GM18508 (cell line): ENCODE results near the gene CHERP.
"Not testable (repeated sequence)": the region's sequence is repeated elsewhere in the genome, so short reads cannot be mapped to it uniquely, and the experiment has no call there.

ENCODE experiments used
- ATAC-seq: cut with Tn5 transposase; IDR thresholded peaks from one replicate; pipeline ENCODE4 v1.9.1; 2021; ENCODE audit warnings: moderate number of reproducible peaks; ENCODE audit not compliant: insufficient read depth, unreplicated experiment

CHERP gene

DNA sequence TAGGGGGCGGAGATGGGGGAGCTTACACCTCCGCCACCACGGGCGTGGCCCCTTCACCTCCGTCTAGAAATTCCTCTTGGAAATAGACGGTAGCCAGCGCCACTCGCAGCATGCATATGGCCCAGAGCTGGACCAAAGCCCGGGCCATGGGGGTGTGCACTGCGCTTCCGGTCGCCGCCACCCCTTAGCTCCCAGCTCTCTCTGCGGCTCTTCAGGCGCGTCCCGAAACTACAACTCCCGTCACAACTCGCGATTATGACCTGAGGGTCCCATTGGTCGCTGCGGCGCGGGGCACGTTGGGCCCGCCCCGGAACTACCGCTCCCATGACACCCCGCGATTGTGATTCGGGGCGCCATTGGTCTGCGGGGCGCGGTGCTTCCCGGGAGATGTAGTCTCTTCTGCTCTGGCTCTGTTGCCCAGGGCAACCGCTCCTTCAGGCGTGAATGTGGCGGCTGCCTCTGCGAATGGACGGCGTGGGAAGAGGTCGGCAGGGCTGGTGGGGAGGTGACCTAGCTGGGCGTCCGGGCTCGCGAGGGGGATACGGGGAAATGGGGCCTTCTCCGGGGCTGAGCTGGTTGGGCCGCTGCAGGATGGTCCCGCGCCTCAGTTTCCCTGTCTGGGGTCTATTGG is 46.1 kb downstream of the CHERP start, which contains the start of the genes C19orf44 and CALR3:
Gene C19orf44, plus strand, starts transcription at position 413 of the 631 bp plus-strand sequence. CDS start 4,399 bp downstream, outside the sequence.
Gene CALR3, minus strand, starts transcription at position 186 of the 631 bp plus-strand sequence. Its CDS starts 38 bp downstream, at position 148.
- peak; percentile 85 for ATAC-seq

DNA sequence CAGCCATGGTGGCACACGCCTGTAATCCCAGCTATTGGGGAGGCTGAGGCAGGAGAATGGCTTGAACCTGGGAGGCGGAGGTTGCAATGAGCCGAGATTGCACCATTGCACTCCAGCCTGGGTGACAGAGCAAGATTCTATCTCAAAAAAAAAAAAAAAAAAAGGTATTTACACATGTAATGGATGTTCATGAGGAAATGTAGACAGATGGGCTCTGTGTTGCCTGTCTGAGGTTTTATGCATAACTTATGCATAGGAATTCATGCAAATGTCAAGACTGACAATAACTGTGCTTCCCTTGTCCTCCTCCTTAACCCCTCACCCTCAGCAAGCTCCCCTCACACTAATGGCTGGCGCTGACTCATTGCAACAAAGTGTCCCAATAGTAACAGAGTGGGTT is 55.8 kb downstream of the CHERP start:
- not testable (repeated sequence) for ATAC-seq

DNA sequence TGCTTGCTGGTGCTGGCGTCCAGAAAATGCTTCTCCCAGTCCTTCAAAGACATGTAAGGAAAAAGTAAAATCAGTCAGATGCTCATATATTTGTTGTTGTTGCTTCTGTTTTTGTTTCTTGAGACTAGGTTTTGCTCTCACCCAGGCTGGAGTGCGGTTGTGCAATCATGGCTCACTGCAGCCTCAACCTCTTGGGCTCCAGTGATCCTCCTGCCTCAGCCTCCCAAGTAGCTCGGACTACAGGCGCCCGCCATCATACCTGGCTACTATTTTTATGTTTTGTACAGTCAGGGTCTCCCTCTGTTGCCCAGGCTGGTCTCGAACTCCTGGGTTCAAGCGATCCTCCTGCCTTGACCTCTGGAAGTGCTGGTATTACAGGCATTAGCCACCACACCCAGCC is 59.5 kb downstream of the CHERP start:
- no peak for ATAC-seq

DNA sequence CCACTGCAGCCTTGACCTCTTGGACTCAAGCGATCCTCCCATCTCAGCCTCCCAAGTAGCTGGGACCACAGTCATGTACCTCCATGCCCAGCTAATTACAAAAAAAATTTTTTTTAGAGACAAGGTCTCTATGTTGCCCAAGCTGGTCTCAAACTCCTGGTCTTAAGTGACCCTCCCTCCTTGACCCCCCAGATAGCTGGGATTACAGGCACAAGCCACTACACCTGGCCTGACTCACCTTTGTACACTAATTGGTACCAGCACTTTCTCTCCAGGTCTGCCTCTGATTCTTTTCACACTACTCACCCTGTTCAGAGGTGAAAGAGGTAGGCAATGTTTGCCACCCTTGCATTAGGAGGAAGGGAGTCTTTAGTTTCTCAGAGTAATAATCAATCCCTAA is 64.9 kb downstream of the CHERP start:
- no peak for ATAC-seq

DNA sequence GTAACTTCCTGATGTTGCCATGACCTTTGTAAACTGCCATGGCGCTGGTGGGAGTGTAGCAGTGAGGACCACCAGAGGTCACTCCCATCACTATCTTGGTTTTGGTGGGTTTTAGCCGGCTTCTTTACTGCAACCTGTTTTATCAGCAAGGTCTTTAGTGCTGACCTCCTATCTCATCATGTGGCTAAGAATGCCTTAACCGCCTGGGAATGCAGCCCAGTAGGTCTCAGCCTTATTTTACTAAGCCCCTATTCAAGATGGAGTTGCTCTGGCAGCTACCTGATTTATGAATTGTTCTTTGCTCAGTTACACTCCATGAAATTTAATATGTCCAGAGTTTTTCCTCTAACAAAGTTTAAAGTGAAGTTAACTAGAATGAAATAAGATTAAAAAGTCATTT is 65.8 kb downstream of the CHERP start:
- ATAC-seq, result no peak

DNA sequence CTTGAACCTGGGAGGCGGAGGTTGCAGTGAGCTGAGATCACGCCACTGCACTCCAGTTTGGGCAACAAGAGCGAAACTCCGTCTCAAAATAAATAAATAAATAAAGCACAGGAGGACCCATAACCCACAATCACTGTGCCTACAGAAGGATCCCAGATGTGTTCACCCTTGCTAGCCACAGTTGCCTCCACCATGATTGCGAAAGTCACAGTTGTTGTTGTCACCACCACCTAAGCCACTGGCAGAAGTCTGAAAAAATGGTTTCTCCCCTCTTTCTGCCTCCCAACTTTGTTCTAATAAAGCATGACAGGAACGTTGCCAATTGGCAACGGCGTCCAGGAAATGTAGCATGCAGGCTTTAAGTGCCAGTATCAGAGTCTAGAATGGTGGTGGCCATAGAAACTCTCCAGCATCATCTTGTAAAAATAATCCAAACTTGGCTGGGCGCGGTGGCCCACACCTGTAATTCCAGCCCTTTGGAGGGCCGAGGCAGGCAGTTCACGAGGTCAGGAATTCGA is 68.3 kb downstream of the CHERP start:
- no peak for ATAC-seq

DNA sequence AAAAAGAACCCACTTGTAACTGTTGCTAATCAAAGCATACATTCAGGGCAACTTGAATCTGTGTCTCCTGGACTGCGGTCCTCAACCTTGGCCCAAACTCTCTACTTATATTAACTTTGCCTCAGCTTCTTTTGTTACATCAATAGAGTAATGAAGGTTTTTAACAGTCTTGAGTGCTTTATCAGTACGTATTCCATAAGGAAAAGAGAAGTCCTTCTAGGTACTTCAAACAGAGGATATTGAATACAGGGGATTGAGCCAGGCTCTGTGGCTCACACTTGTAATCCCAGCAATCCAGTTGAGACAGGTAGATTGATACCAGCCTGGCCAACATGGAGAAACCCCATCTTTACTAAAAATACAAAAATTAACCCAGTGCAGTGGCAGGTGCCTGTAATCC is 69.2 kb downstream of the CHERP start:
- no peak for ATAC-seq

DNA sequence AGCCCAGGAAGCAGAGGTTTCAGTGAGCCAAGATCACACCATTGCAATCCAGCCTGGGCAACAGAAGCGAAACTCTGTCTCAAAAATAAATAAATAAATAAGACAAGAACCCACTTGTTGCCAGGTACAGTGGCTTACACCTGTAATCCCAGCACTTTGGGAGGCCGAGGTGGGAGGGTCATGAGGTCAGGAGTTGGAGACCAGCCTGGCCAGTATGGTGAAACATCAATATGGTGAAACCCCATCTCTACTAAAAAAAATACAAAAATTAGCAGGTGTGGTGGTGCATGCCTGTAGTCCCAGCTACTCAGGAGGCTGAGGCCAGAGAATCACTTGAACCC is 69.7 kb downstream of the CHERP start:
- ATAC-seq, result not testable (repeated sequence)

DNA sequence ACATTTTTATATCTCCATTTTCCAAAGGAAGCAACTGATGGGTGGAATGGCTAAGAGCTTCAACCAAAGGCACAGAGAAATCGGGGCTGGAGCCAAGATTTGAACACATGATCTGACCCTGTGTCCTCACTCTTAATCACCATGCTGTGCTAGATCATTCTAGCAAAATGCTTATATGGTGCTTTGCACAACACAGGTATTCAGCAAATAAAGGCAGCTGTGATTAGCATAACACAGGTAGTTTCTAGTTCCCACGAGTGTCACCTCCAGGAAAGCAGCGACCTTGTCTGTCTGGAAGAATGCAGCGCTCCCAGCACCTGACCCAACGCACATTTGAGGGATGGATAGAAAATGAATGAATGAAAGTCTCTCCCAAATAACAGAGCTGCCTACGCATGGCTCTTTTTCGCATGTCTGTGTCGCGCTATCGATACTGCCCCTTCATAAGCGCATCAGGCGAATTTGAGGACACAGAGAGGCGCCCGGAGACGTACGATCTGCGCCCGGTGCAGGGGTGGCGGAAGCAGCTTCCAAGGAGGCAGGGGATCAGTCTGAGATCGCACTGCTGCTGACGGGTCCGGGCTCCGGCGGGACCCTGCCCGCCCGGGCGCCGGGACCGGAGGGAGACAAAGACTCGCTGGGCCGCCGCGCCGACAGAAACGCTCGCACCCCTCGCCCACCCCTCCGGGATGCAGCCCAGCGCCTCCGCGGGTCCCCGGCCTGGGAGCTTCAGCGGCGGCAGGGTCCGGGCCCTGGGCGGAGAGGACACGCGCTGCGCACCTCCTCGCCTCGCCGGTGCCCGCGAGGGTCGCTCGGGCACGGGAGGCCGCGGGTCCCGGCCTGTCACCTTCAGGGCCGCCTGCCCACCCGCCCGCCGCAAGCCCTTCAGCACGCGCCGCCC is 71.1 kb downstream of the CHERP start:
- no peak for ATAC-seq

DNA sequence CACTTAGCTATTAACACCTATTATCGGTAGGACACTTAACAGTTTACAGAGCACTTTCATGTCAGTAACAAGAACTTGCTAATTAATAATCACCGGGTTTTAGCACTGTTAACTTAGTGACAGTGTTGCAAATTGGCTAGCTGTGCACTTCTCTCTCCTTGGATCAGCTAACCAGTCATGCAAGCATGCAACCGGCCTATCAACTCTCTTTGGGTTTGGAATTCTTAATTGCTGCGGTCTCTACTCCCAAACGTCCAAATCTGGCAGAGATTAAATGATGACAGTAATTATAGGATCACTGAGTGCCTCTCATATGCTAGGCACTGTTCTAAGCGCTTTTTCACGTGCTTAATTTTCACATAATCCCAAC is 71.7 kb downstream of the CHERP start:
- ATAC-seq, result no peak
